HG02642 (cell line): Measurements from ENCODE around the gene PRPF6.

Experiments used
- ATAC-seq: cut with Tn5 transposase; IDR thresholded peaks from one replicate; pipeline ENCODE4 v1.9.1; 2021; ENCODE audit warnings: mild to moderate bottlenecking; ENCODE audit not compliant: unreplicated experiment, poor library complexity

The PRPF6 gene

GRCh38 chr20:64031822-64032314 is 50.9 kb downstream of the PRPF6 start:
- no peak for ATAC-seq

GRCh38 chr20:64032706-64033624 is 52.0 kb downstream of the PRPF6 start:
- no peak for ATAC-seq

GRCh38 chr20:64033981-64034493 is 53.1 kb downstream of the PRPF6 start:
- ATAC-seq = no peak

GRCh38 chr20:64035066-64035932 is 54.4 kb downstream of the PRPF6 start:
- no peak for ATAC-seq

- no peak for ATAC-seq
Measured at GRCh38 chr20:64035933-64036345, 55.0 kb downstream of the PRPF6 start, which contains the start of gene C20orf204. TSS of gene C20orf204 (plus strand) at chr20:64036182. CDS start at chr20:64036324, 142 bp downstream.

- ATAC-seq = no peak
Measured at GRCh38 chr20:64036346-64037198, 55.6 kb downstream of the PRPF6 start.

- no peak for ATAC-seq
Measured at GRCh38 chr20:64037199-64037497, 56.2 kb downstream of the PRPF6 start.

- ATAC-seq = no peak
Measured at GRCh38 chr20:64037498-64038213, 56.7 kb downstream of the PRPF6 start.

- ATAC-seq = peak; percentile 38
Measured at GRCh38 chr20:64038224-64038564, 57.3 kb downstream of the PRPF6 start.

GRCh38 chr20:64038565-64039292 is 57.8 kb downstream of the PRPF6 start:
- peak; percentile 67 for ATAC-seq

- no peak for ATAC-seq
Measured at GRCh38 chr20:64039293-64040160, 58.6 kb downstream of the PRPF6 start.

- ATAC-seq = no peak
Measured at GRCh38 chr20:64040231-64041039, 59.5 kb downstream of the PRPF6 start.

- no peak for ATAC-seq
Measured at GRCh38 chr20:64041040-64041780, 60.3 kb downstream of the PRPF6 start.

- ATAC-seq = no peak
Measured at GRCh38 chr20:64041781-64042053, 60.8 kb downstream of the PRPF6 start.

GRCh38 chr20:64042054-64042781 is 61.3 kb downstream of the PRPF6 start:
- ATAC-seq = no peak

GRCh38 chr20:64043768-64044167 is 62.8 kb downstream of the PRPF6 start:
- ATAC-seq = no peak
